ENCODE measurements around the gene TTC38. TPM values are rescaled to one million over a fixed set of nuclear protein-coding genes. Genes with fewer than 3 reads are reported as not detected.

The TTC38 gene
- polyA plus RNA-seq, 2 donors: 6.7 to 9.5 TPM

DNA sequence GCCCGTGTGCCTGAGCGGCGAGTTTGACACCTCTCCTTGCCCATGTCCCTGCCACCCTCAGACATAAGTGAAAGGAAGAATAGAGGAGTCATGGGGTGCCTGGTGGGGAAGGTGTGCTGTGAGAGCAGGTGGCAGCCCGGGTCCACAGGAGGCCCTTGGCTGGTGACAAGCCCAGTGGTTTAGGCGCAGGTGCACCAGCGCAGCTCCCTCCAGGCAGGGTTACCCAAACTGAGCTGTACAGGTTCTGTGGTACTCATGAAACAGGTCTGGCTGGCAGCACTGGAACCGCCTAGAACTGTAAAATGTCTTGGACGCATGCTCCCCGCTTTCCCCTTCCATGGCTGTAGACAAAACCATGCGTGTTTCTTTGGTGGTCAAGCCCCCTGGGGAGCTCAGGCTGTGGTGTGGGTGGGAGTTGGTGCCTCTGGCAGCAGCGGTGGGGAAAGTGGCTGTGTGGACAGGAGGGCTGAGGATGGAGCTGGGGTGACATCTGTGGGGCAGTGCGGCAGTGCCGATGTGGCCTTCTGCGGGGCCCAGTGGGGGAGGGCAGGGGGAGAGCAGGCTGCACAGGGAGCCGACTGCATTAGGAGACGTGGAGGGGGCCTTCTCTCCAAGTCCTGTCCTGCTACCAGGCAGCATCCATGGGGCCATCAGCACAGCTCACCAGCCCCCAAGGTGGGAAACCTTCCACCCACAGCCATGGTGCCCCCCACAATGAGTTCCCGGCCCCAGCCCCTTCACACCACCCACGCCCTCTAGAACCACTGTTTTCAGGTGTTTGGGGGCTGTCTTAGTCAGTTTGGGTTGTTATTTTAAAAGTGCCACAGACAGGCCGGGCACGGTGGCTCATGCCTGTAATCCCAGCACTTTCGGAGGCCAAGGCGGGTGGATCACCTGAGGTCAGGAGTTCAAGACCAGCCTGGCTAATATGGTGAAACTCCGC, 23.3 kb downstream of the TTC38 start:
- H3K9me3 ChIP-seq (ENCODE audit: control insufficient read depth in 2 of 2, insufficient read depth in 1 of 2, low read depth in 1 of 2, low read length in 1 of 2): no peaks in the 10 kb centered on the region
- no peak overlapping the region for H3K4me3 ChIP-seq (ENCODE audit: low read depth in 1 of 2, low read length in 2 of 2)
- 94 to 96% methylated on average over 23 of the region's 23 CpGs for WGBS, 2 donors
- peak overlapping the region in 1 of 2 donors; percentile 2 for H3K27ac ChIP-seq (ENCODE audit: low read depth in 2 of 2, low read length in 1 of 2)
- H3K4me1 ChIP-seq (ENCODE audit: control insufficient read depth in 2 of 2, insufficient read depth in 2 of 2, low read length in 1 of 2): peaks cover 3 to 6% of the 10 kb centered on the region in 2 donors
- no peaks in the 10 kb centered on the region for H3K27me3 ChIP-seq (ENCODE audit: control insufficient read depth in 1 of 2, insufficient read depth in 2 of 2, low read length in 2 of 2)
- peaks cover 4 to 22% of the 10 kb centered on the region in 2 donors for H3K36me3 ChIP-seq (ENCODE audit: control insufficient read depth in 2 of 2, insufficient read depth in 2 of 2, low read length in 1 of 2)

- Histone ChIP-seq H3K4me3 (ENCODE audit: low read depth in 1 of 2, low read length in 2 of 2) (no peak overlapping the region), H3K4me1 (ENCODE audit: control insufficient read depth in 2 of 2, insufficient read depth in 2 of 2, low read length in 1 of 2) (peaks cover 3 to 7% of the 10 kb centered on the region in 2 donors), H3K36me3 (ENCODE audit: control insufficient read depth in 2 of 2, insufficient read depth in 2 of 2, low read length in 1 of 2) (peaks cover 4 to 15% of the 10 kb centered on the region in 2 donors), H3K27ac (ENCODE audit: low read depth in 2 of 2, low read length in 1 of 2) (no peak overlapping the region), H3K9me3 (ENCODE audit: control insufficient read depth in 2 of 2, insufficient read depth in 1 of 2, low read depth in 1 of 2, low read length in 1 of 2) (no peaks in the 10 kb centered on the region), H3K27me3 (ENCODE audit: control insufficient read depth in 1 of 2, insufficient read depth in 2 of 2, low read length in 2 of 2) (no peaks in the 10 kb centered on the region)
- 89 to 96% methylated on average over 3 of the region's 3 CpGs for WGBS, 2 donors
These were observed 24.4 kb downstream of the TTC38 start for GRCh38 chr22:46292173-46292572.

DNA sequence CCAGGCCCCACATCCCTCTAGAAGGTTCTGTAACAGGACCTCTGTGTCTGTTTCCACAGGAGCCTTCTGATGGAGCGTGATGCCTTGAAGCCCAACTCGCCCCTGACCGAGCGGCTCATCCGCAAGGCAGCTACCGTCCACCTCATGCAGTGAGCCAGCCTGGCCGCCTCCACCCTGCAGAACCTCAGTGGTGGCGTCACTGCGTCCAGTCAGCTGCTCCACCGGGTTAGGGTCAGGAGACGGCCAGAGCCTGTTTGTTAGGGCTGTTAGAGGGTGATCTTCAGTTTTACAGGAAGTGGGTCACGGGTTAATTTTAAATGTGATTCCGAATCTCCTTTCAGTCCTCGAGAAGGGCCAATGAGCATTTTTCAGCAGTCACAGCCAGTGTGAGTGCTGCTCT, 24.9 kb downstream of the TTC38 start:
- no peaks in the 10 kb centered on the region for H3K27me3 ChIP-seq (ENCODE audit: control insufficient read depth in 1 of 2, insufficient read depth in 2 of 2, low read length in 2 of 2)
- no peak overlapping the region for H3K27ac ChIP-seq (ENCODE audit: low read depth in 2 of 2, low read length in 1 of 2)
- 89 to 91% methylated on average over 14 of the region's 14 CpGs for WGBS, 2 donors
- peaks cover 3 to 9% of the 10 kb centered on the region in 2 donors for H3K4me1 ChIP-seq (ENCODE audit: control insufficient read depth in 2 of 2, insufficient read depth in 2 of 2, low read length in 1 of 2)
- peaks cover 4 to 14% of the 10 kb centered on the region in 2 donors for H3K36me3 ChIP-seq (ENCODE audit: control insufficient read depth in 2 of 2, insufficient read depth in 2 of 2, low read length in 1 of 2)
- no peak overlapping the region for H3K4me3 ChIP-seq (ENCODE audit: low read depth in 1 of 2, low read length in 2 of 2)
- no peaks in the 10 kb centered on the region for H3K9me3 ChIP-seq (ENCODE audit: control insufficient read depth in 2 of 2, insufficient read depth in 1 of 2, low read depth in 1 of 2, low read length in 1 of 2)

DNA sequence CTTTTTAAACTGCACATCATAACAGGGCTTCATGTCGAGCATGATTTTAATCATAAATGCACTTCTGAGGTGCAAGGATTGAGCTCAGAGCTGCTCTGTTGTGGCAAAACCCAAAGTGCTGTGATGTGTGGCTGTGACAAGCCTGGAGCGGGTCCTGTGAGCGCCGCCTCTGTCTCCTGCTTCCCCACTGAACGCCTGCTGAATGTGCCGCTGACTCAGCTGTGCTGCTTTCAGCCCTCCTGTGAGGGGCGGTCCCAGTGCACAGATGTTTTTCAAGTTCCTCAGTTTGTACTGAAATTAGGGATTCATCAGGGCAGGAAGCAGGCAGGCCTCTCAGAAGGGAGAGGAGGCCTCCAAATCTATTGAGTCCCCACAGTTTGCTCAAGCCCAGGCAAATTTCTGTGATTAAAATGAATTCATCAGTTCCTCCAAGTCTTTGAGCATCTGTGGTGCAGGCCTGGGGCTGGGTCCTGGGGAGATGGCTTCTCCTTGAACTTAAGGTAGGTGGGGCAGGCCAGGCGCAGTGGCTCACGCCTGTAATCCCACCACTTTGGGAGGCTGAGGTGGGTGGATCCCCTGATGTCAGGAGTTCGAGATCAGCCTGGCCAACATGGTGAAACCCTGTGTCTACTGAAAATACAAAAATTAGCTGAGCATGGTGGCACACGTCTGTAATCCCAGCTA, 25.9 kb downstream of the TTC38 start:
- WGBS, 2 donors: 79 to 85% methylated on average over 11 of the region's 11 CpGs
- H3K36me3 ChIP-seq (ENCODE audit: control insufficient read depth in 2 of 2, insufficient read depth in 2 of 2, low read length in 1 of 2): peaks cover 4 to 14% of the 10 kb centered on the region in 2 donors
- H3K27ac ChIP-seq (ENCODE audit: low read depth in 2 of 2, low read length in 1 of 2): no peak overlapping the region
- no peaks in the 10 kb centered on the region for H3K9me3 ChIP-seq (ENCODE audit: control insufficient read depth in 2 of 2, insufficient read depth in 1 of 2, low read depth in 1 of 2, low read length in 1 of 2)
- no peaks in the 10 kb centered on the region for H3K27me3 ChIP-seq (ENCODE audit: control insufficient read depth in 1 of 2, insufficient read depth in 2 of 2, low read length in 2 of 2)
- peaks cover 3 to 9% of the 10 kb centered on the region in 2 donors for H3K4me1 ChIP-seq (ENCODE audit: control insufficient read depth in 2 of 2, insufficient read depth in 2 of 2, low read length in 1 of 2)
- H3K4me3 ChIP-seq (ENCODE audit: low read depth in 1 of 2, low read length in 2 of 2): no peak overlapping the region

DNA sequence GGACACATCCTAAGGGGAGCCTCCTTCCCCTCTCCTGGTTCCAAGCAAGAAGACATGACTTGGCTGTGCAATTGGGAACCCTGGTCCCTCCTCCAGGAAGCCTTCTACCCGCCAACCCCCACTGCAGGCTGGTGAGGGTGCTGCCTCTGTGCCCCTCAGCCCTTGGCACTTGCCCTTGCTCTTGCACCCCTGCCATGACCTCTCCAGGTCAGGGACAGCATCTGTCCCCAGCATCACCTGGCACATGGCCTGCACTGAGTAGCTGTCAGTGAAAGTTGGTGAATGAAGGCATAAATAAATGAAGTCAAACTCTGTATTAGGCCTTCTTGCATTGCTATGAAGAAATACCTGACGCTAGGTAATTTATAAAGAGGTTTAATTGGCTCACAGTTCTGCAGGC, 27.0 kb downstream of the TTC38 start:
- H3K27ac ChIP-seq (ENCODE audit: low read depth in 2 of 2, low read length in 1 of 2): no peak overlapping the region
- H3K36me3 ChIP-seq (ENCODE audit: control insufficient read depth in 2 of 2, insufficient read depth in 2 of 2, low read length in 1 of 2): peaks cover 4 to 9% of the 10 kb centered on the region in 2 donors
- WGBS, 2 donors: 88 to 94% methylated on average over 2 of the region's 2 CpGs
- no peaks in the 10 kb centered on the region for H3K27me3 ChIP-seq (ENCODE audit: control insufficient read depth in 1 of 2, insufficient read depth in 2 of 2, low read length in 2 of 2)
- no peaks in the 10 kb centered on the region for H3K9me3 ChIP-seq (ENCODE audit: control insufficient read depth in 2 of 2, insufficient read depth in 1 of 2, low read depth in 1 of 2, low read length in 1 of 2)
- H3K4me3 ChIP-seq (ENCODE audit: low read depth in 1 of 2, low read length in 2 of 2): no peak overlapping the region
- peaks cover 3 to 9% of the 10 kb centered on the region in 2 donors for H3K4me1 ChIP-seq (ENCODE audit: control insufficient read depth in 2 of 2, insufficient read depth in 2 of 2, low read length in 1 of 2)

- H3K4me3 ChIP-seq (ENCODE audit: low read depth in 1 of 2, low read length in 2 of 2): no peak overlapping the region
- H3K9me3 ChIP-seq (ENCODE audit: control insufficient read depth in 2 of 2, insufficient read depth in 1 of 2, low read depth in 1 of 2, low read length in 1 of 2): no peaks in the 10 kb centered on the region
- peaks cover 4 to 9% of the 10 kb centered on the region in 2 donors for H3K36me3 ChIP-seq (ENCODE audit: control insufficient read depth in 2 of 2, insufficient read depth in 2 of 2, low read length in 1 of 2)
- H3K27me3 ChIP-seq (ENCODE audit: control insufficient read depth in 1 of 2, insufficient read depth in 2 of 2, low read length in 2 of 2): no peaks in the 10 kb centered on the region
- WGBS, 2 donors: 54 to 68% methylated on average over 4 of the region's 4 CpGs
- peaks cover 3 to 9% of the 10 kb centered on the region in 2 donors for H3K4me1 ChIP-seq (ENCODE audit: control insufficient read depth in 2 of 2, insufficient read depth in 2 of 2, low read length in 1 of 2)
- peak overlapping the region; percentile 94 to 96 for H3K27ac ChIP-seq (ENCODE audit: low read depth in 2 of 2, low read length in 1 of 2)
These were observed 27.6 kb downstream of the TTC38 start for GRCh38 chr22:46295277-46295971.

- H3K9me3 ChIP-seq (ENCODE audit: control insufficient read depth in 2 of 2, insufficient read depth in 1 of 2, low read depth in 1 of 2, low read length in 1 of 2): no peaks in the 10 kb centered on the region
- H3K4me1 ChIP-seq (ENCODE audit: control insufficient read depth in 2 of 2, insufficient read depth in 2 of 2, low read length in 1 of 2): peaks cover 3 to 9% of the 10 kb centered on the region in 2 donors
- no peaks in the 10 kb centered on the region for H3K27me3 ChIP-seq (ENCODE audit: control insufficient read depth in 1 of 2, insufficient read depth in 2 of 2, low read length in 2 of 2)
- H3K4me3 ChIP-seq (ENCODE audit: low read depth in 1 of 2, low read length in 2 of 2): peak within 1 kb of the TSS; percentile 54 to 60
- 0 to 1% methylated on average over 76 of the region's 76 CpGs for WGBS, 2 donors
- peaks cover 4 to 5% of the 10 kb centered on the region in 2 donors for H3K36me3 ChIP-seq (ENCODE audit: control insufficient read depth in 2 of 2, insufficient read depth in 2 of 2, low read length in 1 of 2)
- H3K27ac ChIP-seq (ENCODE audit: low read depth in 2 of 2, low read length in 1 of 2): peak within 1 kb of the TSS; percentile 94 to 96
These were observed 28.7 kb downstream of the TTC38 start, which contains the start of gene GTSE1 for GRCh38 chr22:46296257-46297150. Gene GTSE1, plus strand, starts transcription at chr22:46296870. Its CDS starts 531 bp downstream, at chr22:46297401.

DNA sequence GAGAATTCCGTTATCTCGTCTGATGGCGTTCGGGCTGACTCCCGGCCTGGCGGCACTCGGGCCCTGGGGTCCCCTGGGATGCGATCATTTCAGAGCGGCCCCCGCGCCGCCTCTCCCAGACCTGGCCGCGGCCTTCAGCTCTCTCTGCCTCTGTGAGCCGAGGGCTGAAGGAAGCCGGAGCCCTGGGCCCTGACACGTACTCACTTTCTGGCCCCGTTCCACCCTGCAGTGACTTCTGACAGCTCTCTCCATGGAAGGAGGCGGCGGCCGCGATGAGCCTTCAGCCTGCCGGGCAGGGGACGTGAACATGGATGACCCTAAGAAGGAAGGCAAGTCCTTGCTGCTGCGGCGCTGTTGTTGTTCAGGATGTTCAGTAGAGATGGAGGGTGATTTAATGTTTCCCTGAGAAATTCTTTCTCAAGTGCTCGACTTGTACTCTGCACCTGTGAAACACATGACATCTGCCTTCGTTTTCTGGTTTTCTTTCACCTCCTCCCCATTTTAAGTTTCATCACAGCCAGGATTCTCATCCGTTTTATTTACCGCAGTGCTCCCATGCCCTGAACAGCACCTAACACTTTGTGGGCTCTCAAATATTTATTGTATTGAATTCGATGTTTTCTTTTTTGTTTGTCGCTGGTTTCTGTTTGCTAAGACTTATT, 29.5 kb downstream of the TTC38 start:
- 4% methylated on average over 32 of the region's 32 CpGs for WGBS, 2 donors
- H3K4me1 ChIP-seq (ENCODE audit: control insufficient read depth in 2 of 2, insufficient read depth in 2 of 2, low read length in 1 of 2): peaks cover 3 to 9% of the 10 kb centered on the region in 2 donors
- H3K36me3 ChIP-seq (ENCODE audit: control insufficient read depth in 2 of 2, insufficient read depth in 2 of 2, low read length in 1 of 2): peaks cover 2 to 5% of the 10 kb centered on the region in 2 donors
- no peaks in the 10 kb centered on the region for H3K27me3 ChIP-seq (ENCODE audit: control insufficient read depth in 1 of 2, insufficient read depth in 2 of 2, low read length in 2 of 2)
- peak overlapping the region; percentile 50 to 60 for H3K4me3 ChIP-seq (ENCODE audit: low read depth in 1 of 2, low read length in 2 of 2)
- H3K9me3 ChIP-seq (ENCODE audit: control insufficient read depth in 2 of 2, insufficient read depth in 1 of 2, low read depth in 1 of 2, low read length in 1 of 2): no peaks in the 10 kb centered on the region
- no peak overlapping the region for H3K27ac ChIP-seq (ENCODE audit: low read depth in 2 of 2, low read length in 1 of 2)

Measured in esophagus (tissue), 2 donors.